HepG2 (cell line): Measurements from ENCODE around the gene ADPRM. TPM values are rescaled to one million over a fixed set of nuclear protein-coding genes. Genes with fewer than 3 reads are reported as not detected.
A peak's percentile ranks its signal among the peaks of the same experiment; 100 is the strongest.

Experiments
- ATAC-seq: fragments of 200-7000 bp; cut with Tn5 transposase; 3 replicates; pipeline ENCODE4 v1.9.1; 2020; ENCODE audit warnings: mild to moderate bottlenecking, moderate library complexity
- BruUV-seq: library from RNA; stranded (reverse); fragments of 400-500 nt; replicated peaks from 2 replicates; lab custom pipeline; 2021; lab: Mats Ljungman, UMichigan
- CTCF ChIA-PET: fragments of 300-600 bp; formaldehyde crosslinking; extraction: SDS; loops from one replicate; lab custom pipeline; 2021; ENCODE audit warnings: low total read pairs, inconsistent platforms, low intra/inter-chr PET ratio; lab: Yijun Ruan, JAX
- POLR2A ChIA-PET: fragments of 350-600 bp; sonication (Branson Sonifier 250); formaldehyde crosslinking; loops from one replicate; lab custom pipeline; 2020; ENCODE audit warnings: antibody characterized with exemption, inconsistent platforms; lab: Yijun Ruan, JAX
- DNase-seq: peaks from one replicate; pipeline ENCODE4 v3.0.0-alpha.2; 2015; ENCODE audit warnings: low spot score
- FAIRE-seq: peaks from 3 replicates; lab custom pipeline; 2011; peaks lifted over from hg19 to GRCh38; lab: Jason Lieb, UNC
- H2AFZ ChIP-seq: one replicate; pipeline ENCODE4 v1.6.1; 2011; ENCODE audit warnings: low read length, inconsistent platforms
- H3K27ac ChIP-seq: fragments of 300-600 bp; 3 replicates; pipeline ENCODE4 v1.8.0; 2011; ENCODE audit warnings: mixed run types, mild to moderate bottlenecking, mixed read lengths, low read length, inconsistent platforms; ENCODE audit not compliant: insufficient read depth; ENCODE audit errors: extremely low read length
- H3K27me3 ChIP-seq, 2 experiments: fragments of 200-600 bp in 1 of 2; 2 replicates in 1 of 2; 3 replicates in 1 of 2; pipeline versions ENCODE4 v1.6.0 to v1.8.0; 2011; ENCODE audit warnings: low read length in 2 of 2, mild to moderate bottlenecking in 2 of 2, moderate library complexity in 2 of 2, inconsistent platforms in 1 of 2; ENCODE audit not compliant: insufficient read depth in 2 of 2, control insufficient read depth in 1 of 2
- H3K36me3 ChIP-seq, 2 experiments: fragments of 200-600 bp in 1 of 2; replicated peaks in 1 of 2; 2 replicates in 1 of 2; 3 replicates in 1 of 2; pipeline versions ENCODE4 v1.5.1 to v1.8.0; 2011; ENCODE audit warnings: low read length in 2 of 2, inconsistent platforms in 1 of 2; ENCODE audit not compliant: insufficient read depth in 2 of 2, control insufficient read depth in 1 of 2
- H3K4me1 ChIP-seq: 2 replicates; pipeline ENCODE4 v1.5.1; 2012; ENCODE audit warnings: low read length, inconsistent platforms; ENCODE audit not compliant: insufficient read depth
- H3K4me2 ChIP-seq: 2 replicates; pipeline ENCODE4 v1.6.0; 2011; ENCODE audit warnings: low read depth, low read length, inconsistent platforms
- H3K4me3 ChIP-seq, 3 experiments: fragments of 200-600 bp in 1 of 3; sonication (generic), shearing (Covaris generic) in 1 of 3; replicated peaks in 1 of 3; 2 replicates each; pipeline ENCODE4 v1.5.1; 2011 to 2016; ENCODE audit warnings: low read length in 3 of 3, inconsistent platforms in 2 of 3, low read depth in 2 of 3, mild to moderate bottlenecking in 2 of 3, control low read depth in 1 of 3, mixed read lengths in 1 of 3; ENCODE audit not compliant: insufficient read depth in 1 of 3
- H3K79me2 ChIP-seq: one replicate; pipeline ENCODE4 v1.6.1; 2011; ENCODE audit warnings: low read length, inconsistent platforms; ENCODE audit not compliant: insufficient read depth
- H3K9ac ChIP-seq: 2 replicates; pipeline ENCODE4 v1.6.0; 2011; ENCODE audit warnings: mild to moderate bottlenecking, low read depth, low read length, inconsistent platforms; ENCODE audit not compliant: insufficient read depth
- H3K9me3 ChIP-seq: 2 replicates; pipeline ENCODE4 v1.5.1; 2012; ENCODE audit warnings: mild to moderate bottlenecking, low read length
- H4K20me1 ChIP-seq: 2 replicates; pipeline ENCODE4 v1.6.0; 2011; ENCODE audit warnings: inconsistent platforms, mild to moderate bottlenecking, low read length, moderate library complexity; ENCODE audit not compliant: insufficient read depth
- CSRNP1 ChIP-seq: sonication (generic); formaldehyde crosslinking; IDR thresholded peaks from 2 replicates; pipeline ENCODE4 v1.8.1; 2023; ENCODE audit warnings: mild to moderate bottlenecking, missing genetic modification reagents
- DMTF1 ChIP-seq: sonication (generic); formaldehyde crosslinking; IDR thresholded peaks from 2 replicates; pipeline ENCODE4 v1.4.0; 2020; ENCODE audit warnings: mild to moderate bottlenecking, missing genetic modification reagents
- E2F5 ChIP-seq: sonication (generic); formaldehyde crosslinking; conservative IDR thresholded peaks from 2 replicates; pipeline ENCODE4 v1.4.0; 2020; ENCODE audit warnings: missing genetic modification reagents
- EZH2 ChIP-seq: conservative IDR thresholded peaks from 2 replicates; pipeline ENCODE4 v1.6.1; 2012; ENCODE audit warnings: mild to moderate bottlenecking, low read depth, low read length, moderate library complexity
- FOXA1 ChIP-seq, 2 experiments: fragments of 450-650 bp in 1 of 2; sonication (generic) in 1 of 2; formaldehyde crosslinking in 1 of 2; IDR thresholded peaks; 2 replicates each; pipeline versions ENCODE4 v1.4.0 to v1.6.1; 2016 to 2020; ENCODE audit warnings: missing genetic modification reagents in 1 of 2
- NAIF1 ChIP-seq: sonication (generic); formaldehyde crosslinking; IDR thresholded peaks from 2 replicates; pipeline ENCODE4 v1.5.0; 2020; ENCODE audit warnings: mild to moderate bottlenecking, missing genetic modification reagents, borderline replicate concordance
- NFE2L1 ChIP-seq: sonication (generic); formaldehyde crosslinking; IDR thresholded peaks from 2 replicates; pipeline ENCODE4 v1.4.0; 2020; ENCODE audit warnings: missing genetic modification reagents, mild to moderate bottlenecking, borderline replicate concordance
- RFXANK ChIP-seq: IDR thresholded peaks from 2 replicates; pipeline ENCODE4 v1.6.1; 2016
- SNAPC5 ChIP-seq: sonication (generic); formaldehyde crosslinking; IDR thresholded peaks from 2 replicates; pipeline ENCODE4 v1.8.1; 2023; ENCODE audit warnings: mild to moderate bottlenecking, missing genetic modification reagents, borderline replicate concordance
- SRF ChIP-seq: IDR thresholded peaks from 2 replicates; pipeline ENCODE4 v1.6.1; 2011; ENCODE audit warnings: mild to moderate bottlenecking, low read depth, low read length, moderate library complexity
- USF2 ChIP-seq, 2 experiments: sonication (generic) in 1 of 2; formaldehyde crosslinking in 1 of 2; IDR thresholded peaks; 2 replicates each; pipeline versions ENCODE4 v1.5.1 to v1.6.1; 2011 to 2020; ENCODE audit warnings: borderline replicate concordance in 1 of 2, low read depth in 1 of 2, low read length in 1 of 2, mild to moderate bottlenecking in 1 of 2, missing genetic modification reagents in 1 of 2, moderate library complexity in 1 of 2
- ZNF232 ChIP-seq: sonication (generic); formaldehyde crosslinking; IDR thresholded peaks from 2 replicates; pipeline ENCODE4 v1.4.0; 2020; ENCODE audit warnings: missing genetic modification reagents, borderline replicate concordance
- ZNF24 ChIP-seq: fragments of 450-650 bp; IDR thresholded peaks from 2 replicates; pipeline ENCODE4 v1.6.1; 2017; ENCODE audit warnings: antibody characterized with exemption, mild to moderate bottlenecking
- ZNF576 ChIP-seq: sonication (generic); formaldehyde crosslinking; IDR thresholded peaks from 2 replicates; pipeline ENCODE4 v1.4.0; 2020; ENCODE audit warnings: mild to moderate bottlenecking, missing genetic modification reagents
- whole genome bisulfite sequencing: methylation state at CpG from one replicate; pipeline ENCODE4 v1.1.6; 2017; ENCODE audit warnings: low lambda C conversion rate; 5-methylcytosine and 5-hydroxymethylcytosine counted together
- in situ Hi-C: cut with HindIII; loops from 2 replicates; pipeline ENCODE4 v1.10.0; 2017; ENCODE audit warnings: low pct_unique_long_range_greater_than_20kb; ENCODE audit not compliant: extremely low pct_ligation_motif_present
- intact Hi-C: fragments of 100-400 bp; cut with micrococcal nuclease; formaldehyde crosslinking; loops from one replicate; pipeline ENCODE4 v1.10.0; 2022; ENCODE audit not compliant: unreplicated experiment
- polyA plus RNA-seq, 8 experiments: library from polyadenylated mRNA; depleted of rRNA in 3 of 8; stranded (reverse) in 7 of 8; unstranded in 1 of 8; fragments of >200 nt; fragmentation: Illumina TruSeq in 4 of 8; extraction: Trizol in 4 of 8; gene quantifications; 2 replicates each; pipeline versions ENCODE4 v1.2.1 to v1.2.3, GENCODE V29; 2011 to 2016; ENCODE audit warnings: low read depth in 4 of 8, missing spikeins in 1 of 8, mixed read lengths in 1 of 8; ENCODE audit not compliant: insufficient read depth in 1 of 8
- total RNA-seq, 5 experiments: library from RNA; depleted of rRNA; stranded (reverse); fragments of >200 nt; fragmentation: Illumina TruSeq; extraction: Trizol; gene quantifications; 2 replicates each; pipeline ENCODE4 v1.2.3, GENCODE V29; 2016; ENCODE audit warnings: low read depth in 1 of 5

ADPRM gene
- total and polyA plus RNA-seq, 2 of the 13 experiments (the other 11 are each of a cell fraction or from before 2014, with no cell fraction given), result 5.6 to 10.8 TPM

- ATAC-seq, result peak; percentile 90
- peak within 1 kb of the TSS; percentile 55 for H3K27ac ChIP-seq
- no peaks in the 10 kb centered on the region for H4K20me1 ChIP-seq
- H3K9ac ChIP-seq, result peak within 1 kb of the TSS; percentile 72
- intact Hi-C loops (loop anchor here (5.0 kb wide), 1 partner anchor 32 kb away; the partner anchor contains the start of genes ADPRM and SCO1), in situ Hi-C loops (no loop called here)
- peaks cover 0 to 4% of the 10 kb centered on the region in 2 experiments; a peak in 1 of 5 replicates for H3K27me3 ChIP-seq
- peak within 1 kb of the TSS; percentile 68 for H3K4me2 ChIP-seq
- peak within 1 kb of the TSS; percentile 40 for H2AFZ ChIP-seq
- peak; percentile 26 for DNase-seq
- peak within 1 kb of the TSS; percentile 57 to 77 (median 67) for H3K4me3 ChIP-seq
- no peaks in the 10 kb centered on the region for H3K9me3 ChIP-seq
- H3K4me1 ChIP-seq, result peaks cover 25% of the 10 kb centered on the region
- ChIA-PET CTCF (no interaction called here), POLR2A (interaction anchor here (0.6 to 1.8 kb wide), 4 partner anchors 13 to 115 kb away, joined by 3 to 4 read pairs (median 3); partner anchors contain the start of genes ADPRM and SCO1)
- WGBS, result 9% methylated on average over 22 of the region's 79 CpGs
- no peak for FAIRE-seq
- no TSS peak for BruUV-seq
- no peaks in the 10 kb centered on the region for H3K79me2 ChIP-seq
- no peaks in the 10 kb centered on the region for H3K36me3 ChIP-seq
- TF ChIP-seq ZNF576 (CRISPR knock-in tag) (no peak), NFE2L1 (no peak), ZNF24 (no peak), CSRNP1 (CRISPR knock-in tag) (peak; percentile 63; the same call in 1 of the 2 replicates), RFXANK (CRISPR knock-in tag) (no peak), SRF (no peak), DMTF1 (CRISPR knock-in tag) (no peak), USF2 (IDR thresholded peaks at IDR 0.05; ENCODE audit: low read depth, low read length) (no peak), USF2 (CRISPR knock-in tag; IDR thresholded peaks at IDR 0.05; ENCODE audit: borderline replicate concordance) (no peak; the same call in 1 of the 2 replicates), FOXA1 (IDR thresholded peaks at IDR 0.05) (no peak), FOXA1 (CRISPR knock-in tag; IDR thresholded peaks at IDR 0.05) (no peak), ZNF232 (CRISPR knock-in tag) (no peak), SNAPC5 (no peak), EZH2 (no peak), NAIF1 (no peak), E2F5 (CRISPR knock-in tag) (no peak; the same call in 1 of the 2 replicates)
These were observed 32.2 kb downstream of the ADPRM start, which contains the start of gene TMEM220 for GRCh38 chr17:10729334-10730193. TSS of gene TMEM220 (minus strand) at chr17:10730023. CDS start at chr17:10729851, 172 bp downstream.
